ENCODE results near the gene SLC44A5.
"Not testable (repeated sequence)": the region's sequence is repeated elsewhere in the genome, so short reads cannot be mapped to it uniquely, and the experiment has no call there.

SLC44A5 gene

DNA sequence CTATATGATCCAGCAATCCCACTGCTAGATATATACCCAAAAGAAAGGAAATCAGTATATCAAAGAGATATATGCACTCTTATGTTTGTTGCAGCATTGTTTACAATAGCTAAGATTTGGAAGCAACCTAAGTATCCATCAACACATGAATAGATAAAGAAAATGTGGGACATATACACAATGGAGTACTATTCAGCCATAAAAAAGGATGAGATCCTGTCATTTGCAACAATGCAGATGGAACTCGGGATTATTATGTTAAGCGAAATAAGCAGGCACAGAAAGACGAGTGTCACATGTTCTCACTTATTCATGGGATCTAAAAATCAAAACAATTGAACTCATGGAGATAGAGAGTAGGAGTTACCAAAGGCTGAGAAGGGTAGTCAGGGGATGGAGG is 17.5 kb downstream of the SLC44A5 start:
- H3K23ac ChIP-seq (ENCODE audit: low read length); H3K4me1 ChIP-seq (ENCODE audit: control insufficient read depth in 1 of 2, insufficient read depth in 2 of 2, low read length in 2 of 2); H2BK5ac ChIP-seq (ENCODE audit: low read depth, low read length, poor library complexity); H3K27me3 ChIP-seq (ENCODE audit: insufficient read depth, low read length); H3K79me1 ChIP-seq (ENCODE audit: low read length); H2BK120ac ChIP-seq (ENCODE audit: insufficient read depth, low read length, poor library complexity); H3K36me3 ChIP-seq (ENCODE audit: control insufficient read depth in 1 of 2, insufficient read depth in 2 of 2, low read length in 2 of 2); H2BK12ac ChIP-seq (ENCODE audit: low read length); H3K27ac ChIP-seq (ENCODE audit: low read depth, low read length); H3K4me3 ChIP-seq (ENCODE audit: low read depth, low read length); H4K8ac ChIP-seq (ENCODE audit: low read depth, low read length); H3K79me2 ChIP-seq (ENCODE audit: control insufficient read depth, insufficient read depth, low read length, poor library complexity); H3K9me3 ChIP-seq (ENCODE audit: insufficient read depth, low read depth, low read length); DNase-seq; H3K14ac ChIP-seq (ENCODE audit: low read length); H3K4ac ChIP-seq (ENCODE audit: low read depth, low read length); H2AFZ ChIP-seq (ENCODE audit: insufficient read depth, low read length, poor library complexity); H2AK5ac ChIP-seq (ENCODE audit: low read length); H3K9ac ChIP-seq (ENCODE audit: low read length); H4K91ac ChIP-seq (ENCODE audit: low read depth, low read length); H3K4me2 ChIP-seq (ENCODE audit: low read length); H4K12ac ChIP-seq (ENCODE audit: low read depth, low read length); H3K18ac ChIP-seq (ENCODE audit: low read length): not testable (repeated sequence)
- WGBS (ENCODE audit: extremely low coverage, insufficient coverage, insufficient read length): no CpG with 5 or more reads among the region's 3 CpGs

DNA sequence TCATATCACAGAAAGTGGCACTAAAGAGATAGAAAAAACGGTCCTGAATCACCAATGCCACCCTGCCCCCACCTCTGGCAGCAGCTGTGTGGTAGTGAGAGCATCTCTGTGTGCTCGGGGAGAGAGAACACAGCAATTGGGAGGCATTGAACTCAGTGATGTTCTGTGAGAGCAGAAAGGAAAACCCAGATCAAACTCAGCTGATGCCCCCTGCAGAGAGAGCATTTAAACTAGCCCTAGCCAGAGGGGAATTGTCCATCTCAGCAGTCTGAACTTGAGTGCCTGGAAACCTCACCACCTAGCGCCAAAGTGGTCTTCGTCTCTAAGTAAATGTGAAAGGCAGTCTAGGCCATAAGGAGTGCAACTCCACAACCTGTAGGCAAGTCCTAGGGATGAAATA is 21.3 kb downstream of the SLC44A5 start:
- DNase-seq: no peak
- Histone ChIP-seq H3K79me2 (ENCODE audit: control insufficient read depth, insufficient read depth, low read length, poor library complexity) (no peaks in the 10 kb centered on the region), H3K4me3 (ENCODE audit: low read depth, low read length) (no peak overlapping the region), H3K27me3 (ENCODE audit: insufficient read depth, low read length) (no peaks in the 10 kb centered on the region), H3K79me1 (ENCODE audit: low read length) (no peaks in the 10 kb centered on the region), H3K4me2 (ENCODE audit: low read length) (no peak overlapping the region), H3K18ac (ENCODE audit: low read length) (no peak overlapping the region), H4K8ac (ENCODE audit: low read depth, low read length) (no peak overlapping the region), H3K14ac (ENCODE audit: low read length) (no peak overlapping the region), H3K4me1 (ENCODE audit: control insufficient read depth in 1 of 2, insufficient read depth in 2 of 2, low read length in 2 of 2) (no peaks in the 10 kb centered on the region), H4K91ac (ENCODE audit: low read depth, low read length) (no peak overlapping the region), H3K4ac (ENCODE audit: low read depth, low read length) (no peak overlapping the region), H2AFZ (ENCODE audit: insufficient read depth, low read length, poor library complexity) (no peak overlapping the region), H3K27ac (ENCODE audit: low read depth, low read length) (no peak overlapping the region), H3K23ac (ENCODE audit: low read length) (no peak overlapping the region), H4K12ac (ENCODE audit: low read depth, low read length) (no peak overlapping the region), H2BK5ac (ENCODE audit: low read depth, low read length, poor library complexity) (no peak overlapping the region), H3K36me3 (ENCODE audit: control insufficient read depth in 1 of 2, insufficient read depth in 2 of 2, low read length in 2 of 2) (no peaks in the 10 kb centered on the region), H3K9me3 (ENCODE audit: insufficient read depth, low read depth, low read length) (no peaks in the 10 kb centered on the region), H2BK12ac (ENCODE audit: low read length) (no peak overlapping the region), H2BK120ac (ENCODE audit: insufficient read depth, low read length, poor library complexity) (no peak overlapping the region), H2AK5ac (ENCODE audit: low read length) (no peak overlapping the region), H3K9ac (ENCODE audit: low read length) (no peak overlapping the region)
- no CpG with 5 or more reads among the region's 4 CpGs for WGBS (ENCODE audit: extremely low coverage, insufficient coverage, insufficient read length)

DNA sequence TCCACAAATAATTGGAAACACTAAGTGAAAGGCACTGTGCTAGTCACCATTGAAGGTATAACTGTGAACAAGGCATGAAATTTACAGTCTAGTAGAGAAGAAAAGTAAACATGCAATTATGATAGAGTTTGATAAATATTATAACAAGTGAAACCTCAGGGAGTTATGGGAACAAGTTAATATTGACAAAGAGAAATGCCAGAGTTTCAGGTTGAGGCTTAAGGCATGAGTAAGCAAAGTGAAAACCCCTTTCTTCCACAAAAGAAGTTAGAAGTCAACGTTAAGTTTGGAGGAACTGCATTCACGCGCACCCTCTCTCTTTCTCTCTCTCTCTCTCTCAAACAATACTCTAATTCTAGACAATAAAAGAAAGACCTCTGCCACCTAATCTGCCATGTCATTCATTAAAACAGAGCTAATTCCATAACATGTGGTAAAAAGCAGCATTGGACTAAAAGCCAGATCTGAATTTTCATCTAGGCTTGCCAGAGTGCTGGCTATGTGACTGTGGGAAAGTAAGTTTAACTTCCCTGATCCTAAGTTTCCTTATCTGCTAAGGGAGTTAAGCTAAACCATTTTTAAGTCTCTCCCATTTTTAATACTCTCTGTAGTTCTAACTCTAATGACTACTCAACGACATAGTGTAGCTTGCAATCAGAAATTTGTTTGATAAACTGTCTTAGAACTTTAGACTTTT is 22.0 kb downstream of the SLC44A5 start:
- Histone ChIP-seq H3K18ac (ENCODE audit: low read length) (no peak overlapping the region), H3K14ac (ENCODE audit: low read length) (no peak overlapping the region), H3K4ac (ENCODE audit: low read depth, low read length) (no peak overlapping the region), H3K4me1 (ENCODE audit: control insufficient read depth in 1 of 2, insufficient read depth in 2 of 2, low read length in 2 of 2) (no peaks in the 10 kb centered on the region), H2BK120ac (ENCODE audit: insufficient read depth, low read length, poor library complexity) (no peak overlapping the region), H4K91ac (ENCODE audit: low read depth, low read length) (no peak overlapping the region), H3K9ac (ENCODE audit: low read length) (no peak overlapping the region), H2AFZ (ENCODE audit: insufficient read depth, low read length, poor library complexity) (no peak overlapping the region), H3K27me3 (ENCODE audit: insufficient read depth, low read length) (no peaks in the 10 kb centered on the region), H3K36me3 (ENCODE audit: control insufficient read depth in 1 of 2, insufficient read depth in 2 of 2, low read length in 2 of 2) (no peaks in the 10 kb centered on the region), H3K23ac (ENCODE audit: low read length) (no peak overlapping the region), H3K9me3 (ENCODE audit: insufficient read depth, low read depth, low read length) (no peaks in the 10 kb centered on the region), H3K27ac (ENCODE audit: low read depth, low read length) (no peak overlapping the region), H4K8ac (ENCODE audit: low read depth, low read length) (no peak overlapping the region), H3K4me3 (ENCODE audit: low read depth, low read length) (no peak overlapping the region), H3K79me2 (ENCODE audit: control insufficient read depth, insufficient read depth, low read length, poor library complexity) (no peaks in the 10 kb centered on the region), H3K4me2 (ENCODE audit: low read length) (no peak overlapping the region), H3K79me1 (ENCODE audit: low read length) (no peaks in the 10 kb centered on the region), H2BK5ac (ENCODE audit: low read depth, low read length, poor library complexity) (no peak overlapping the region), H4K12ac (ENCODE audit: low read depth, low read length) (no peak overlapping the region), H2BK12ac (ENCODE audit: low read length) (no peak overlapping the region), H2AK5ac (ENCODE audit: low read length) (no peak overlapping the region)
- DNase-seq: no peak
- WGBS (ENCODE audit: extremely low coverage, insufficient coverage, insufficient read length): no CpG with 5 or more reads among the region's 4 CpGs

DNA sequence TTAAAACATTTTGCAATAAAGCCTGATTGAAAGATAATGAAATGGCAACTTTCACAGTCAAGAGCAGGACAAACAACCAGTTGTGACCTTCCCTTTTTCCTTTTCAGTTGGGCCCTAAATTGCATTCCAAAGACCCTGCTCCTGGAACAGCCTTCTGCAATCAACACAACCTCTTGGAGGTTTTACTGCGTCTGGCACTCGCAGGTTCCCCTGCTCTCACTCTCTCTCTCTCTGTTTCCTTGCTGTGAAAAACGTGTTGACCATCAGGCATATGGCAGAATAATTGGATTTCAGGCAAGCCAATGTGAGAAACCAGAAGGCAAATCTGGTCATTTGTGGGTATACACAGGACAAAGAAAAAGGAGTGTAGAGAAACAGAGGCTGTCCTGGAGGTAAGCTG is 23.2 kb downstream of the SLC44A5 start:
- Histone ChIP-seq H3K79me2 (ENCODE audit: control insufficient read depth, insufficient read depth, low read length, poor library complexity) (no peaks in the 10 kb centered on the region), H3K27ac (ENCODE audit: low read depth, low read length) (no peak overlapping the region), H4K91ac (ENCODE audit: low read depth, low read length) (no peak overlapping the region), H3K18ac (ENCODE audit: low read length) (no peak overlapping the region), H3K4me2 (ENCODE audit: low read length) (no peak overlapping the region), H3K4me3 (ENCODE audit: low read depth, low read length) (no peak overlapping the region), H3K4ac (ENCODE audit: low read depth, low read length) (no peak overlapping the region), H2BK120ac (ENCODE audit: insufficient read depth, low read length, poor library complexity) (no peak overlapping the region), H3K14ac (ENCODE audit: low read length) (no peak overlapping the region), H3K9ac (ENCODE audit: low read length) (no peak overlapping the region), H2AFZ (ENCODE audit: insufficient read depth, low read length, poor library complexity) (no peak overlapping the region), H3K9me3 (ENCODE audit: insufficient read depth, low read depth, low read length) (no peaks in the 10 kb centered on the region), H4K12ac (ENCODE audit: low read depth, low read length) (no peak overlapping the region), H2BK5ac (ENCODE audit: low read depth, low read length, poor library complexity) (no peak overlapping the region), H3K23ac (ENCODE audit: low read length) (no peak overlapping the region), H2AK5ac (ENCODE audit: low read length) (no peak overlapping the region), H3K79me1 (ENCODE audit: low read length) (no peaks in the 10 kb centered on the region), H3K36me3 (ENCODE audit: control insufficient read depth in 1 of 2, insufficient read depth in 2 of 2, low read length in 2 of 2) (no peaks in the 10 kb centered on the region), H2BK12ac (ENCODE audit: low read length) (no peak overlapping the region), H3K4me1 (ENCODE audit: control insufficient read depth in 1 of 2, insufficient read depth in 2 of 2, low read length in 2 of 2) (no peaks in the 10 kb centered on the region), H3K27me3 (ENCODE audit: insufficient read depth, low read length) (no peaks in the 10 kb centered on the region), H4K8ac (ENCODE audit: low read depth, low read length) (no peak overlapping the region)
- WGBS (ENCODE audit: extremely low coverage, insufficient coverage, insufficient read length): no CpG with 5 or more reads among the region's 3 CpGs
- no peak for DNase-seq

Data from trophoblast cell (in vitro differentiated cells and primary cell).